NCI-H2107 (cell line): ENCODE measurements around the gene KHNYN.

Source experiments
- DNase-seq: peaks from one replicate; lab custom pipeline; 2025; lab: John Stamatoyannopoulos, UW

Gene KHNYN

GRCh38 chr14:24401810-24402702 is 27.7 kb upstream of the KHNYN start:
- DNase-seq, result no peak

DNA sequence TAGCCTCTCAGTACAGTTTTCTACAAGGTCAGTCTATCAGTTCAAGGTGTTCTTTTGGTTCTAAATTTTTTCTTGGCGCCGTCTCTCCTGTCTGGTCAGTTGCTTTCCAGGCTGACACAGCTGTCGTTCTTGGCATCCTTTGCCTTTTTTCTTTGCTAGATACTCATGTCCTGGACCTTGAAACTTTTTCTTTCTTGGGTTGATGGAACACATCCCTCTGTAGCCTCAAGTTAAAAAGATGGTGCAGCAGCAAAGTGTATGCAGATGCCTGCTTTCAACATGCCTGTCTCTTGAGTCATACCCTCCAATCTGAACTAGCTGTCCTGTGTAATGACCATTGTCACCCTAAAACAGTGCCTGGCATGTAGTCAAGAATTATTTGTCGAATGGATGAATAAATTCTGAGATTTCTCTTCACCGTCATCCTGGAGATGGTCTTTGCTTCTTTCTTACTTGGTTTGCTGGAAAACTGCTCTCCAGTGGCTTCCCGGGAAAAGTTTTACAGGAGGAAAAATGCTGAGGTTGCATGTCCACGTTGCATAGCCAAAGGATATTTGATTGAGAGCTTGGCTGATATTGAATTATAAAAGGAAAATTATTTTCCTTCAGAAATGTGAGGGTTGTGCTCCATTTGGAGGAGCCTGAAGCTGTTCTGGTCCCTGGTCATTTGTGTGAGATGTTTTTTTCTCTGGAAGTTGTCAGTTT is 26.3 kb upstream of the KHNYN start:
- DNase-seq, result no peak

DNA sequence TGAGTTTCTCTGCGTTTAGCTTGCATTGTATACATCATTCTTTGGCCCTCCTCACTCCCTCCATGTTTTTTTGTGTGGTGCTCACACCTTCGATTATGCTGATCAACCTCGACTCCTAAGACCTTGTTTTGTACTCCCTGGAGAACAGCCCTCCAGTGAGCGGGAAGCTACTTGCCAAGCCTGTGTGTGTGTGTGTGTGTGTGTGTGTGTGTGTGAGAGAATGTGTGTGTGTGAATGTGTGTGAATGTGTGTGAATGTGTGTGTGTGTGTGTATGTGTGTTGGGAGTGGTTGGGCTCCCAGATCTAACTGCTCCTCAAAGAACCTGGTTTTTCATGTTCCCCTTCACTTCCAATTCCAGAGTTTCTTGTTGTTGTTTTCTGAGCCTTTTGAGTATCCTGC is 24.9 kb upstream of the KHNYN start:
- no peak for DNase-seq

- DNase-seq, result no peak
These were observed 23.3 kb upstream of the KHNYN start for GRCh38 chr14:24406416-24406815.

DNA sequence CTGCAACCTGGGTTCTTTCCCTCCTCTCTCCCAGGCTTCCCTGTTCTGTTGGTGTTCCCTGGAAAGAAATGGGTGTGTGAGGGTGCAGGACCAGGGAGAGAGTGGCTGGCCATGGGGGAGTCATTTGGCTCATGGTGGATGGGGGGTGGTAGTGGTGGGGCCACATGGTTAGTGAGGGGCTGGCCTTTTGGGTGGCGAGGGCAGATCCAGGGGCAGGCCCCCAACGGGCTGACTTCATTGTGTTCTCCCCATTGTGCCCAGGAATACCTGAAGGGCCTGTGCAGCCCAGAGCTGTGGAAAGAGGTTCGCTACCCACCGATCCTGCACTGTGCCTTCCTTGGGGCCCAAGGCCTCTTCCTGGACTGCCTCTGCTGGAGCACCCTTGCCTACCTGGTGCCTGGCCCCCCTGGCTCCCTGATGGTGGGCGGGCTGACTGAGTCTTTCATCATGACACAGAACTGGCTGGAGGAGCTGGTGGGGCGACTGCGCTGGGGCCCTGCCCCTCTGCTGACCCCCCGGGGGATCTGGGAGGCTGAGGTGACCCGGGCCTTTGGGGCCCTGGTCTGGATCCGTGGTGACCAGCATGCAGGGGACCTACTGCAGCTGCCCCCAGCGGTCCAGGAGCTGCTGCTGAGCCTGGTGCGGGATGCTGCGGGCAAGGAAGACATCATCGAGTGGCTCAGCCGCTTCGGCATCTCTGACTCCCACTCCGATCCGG is 22.0 kb upstream of the KHNYN start:
- DNase-seq, result no peak

- DNase-seq, result no peak
These were observed 21.0 kb upstream of the KHNYN start for GRCh38 chr14:24408764-24409163.

GRCh38 chr14:24409192-24409591 is 20.6 kb upstream of the KHNYN start:
- DNase-seq, result no peak

DNA sequence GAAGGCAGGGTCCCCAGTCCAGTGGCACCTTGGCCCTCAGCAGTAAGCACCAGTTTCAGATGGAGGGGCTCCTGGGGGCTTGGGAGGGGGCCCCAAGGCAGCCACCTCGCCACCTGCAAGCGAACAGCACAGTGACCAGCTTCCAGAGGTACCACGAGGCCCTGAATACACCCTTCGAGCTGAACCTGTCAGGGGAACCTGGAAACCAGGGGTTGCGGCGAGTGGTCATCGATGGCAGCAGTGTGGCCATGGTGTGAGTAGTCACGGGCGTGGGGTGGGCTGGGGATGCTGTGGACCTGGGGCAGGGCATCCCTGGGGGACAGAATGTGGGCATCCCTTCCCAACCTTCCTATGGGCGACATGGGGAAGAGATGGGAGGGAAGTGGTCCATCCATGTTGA is 19.8 kb upstream of the KHNYN start:
- DNase-seq, result no peak

DNA sequence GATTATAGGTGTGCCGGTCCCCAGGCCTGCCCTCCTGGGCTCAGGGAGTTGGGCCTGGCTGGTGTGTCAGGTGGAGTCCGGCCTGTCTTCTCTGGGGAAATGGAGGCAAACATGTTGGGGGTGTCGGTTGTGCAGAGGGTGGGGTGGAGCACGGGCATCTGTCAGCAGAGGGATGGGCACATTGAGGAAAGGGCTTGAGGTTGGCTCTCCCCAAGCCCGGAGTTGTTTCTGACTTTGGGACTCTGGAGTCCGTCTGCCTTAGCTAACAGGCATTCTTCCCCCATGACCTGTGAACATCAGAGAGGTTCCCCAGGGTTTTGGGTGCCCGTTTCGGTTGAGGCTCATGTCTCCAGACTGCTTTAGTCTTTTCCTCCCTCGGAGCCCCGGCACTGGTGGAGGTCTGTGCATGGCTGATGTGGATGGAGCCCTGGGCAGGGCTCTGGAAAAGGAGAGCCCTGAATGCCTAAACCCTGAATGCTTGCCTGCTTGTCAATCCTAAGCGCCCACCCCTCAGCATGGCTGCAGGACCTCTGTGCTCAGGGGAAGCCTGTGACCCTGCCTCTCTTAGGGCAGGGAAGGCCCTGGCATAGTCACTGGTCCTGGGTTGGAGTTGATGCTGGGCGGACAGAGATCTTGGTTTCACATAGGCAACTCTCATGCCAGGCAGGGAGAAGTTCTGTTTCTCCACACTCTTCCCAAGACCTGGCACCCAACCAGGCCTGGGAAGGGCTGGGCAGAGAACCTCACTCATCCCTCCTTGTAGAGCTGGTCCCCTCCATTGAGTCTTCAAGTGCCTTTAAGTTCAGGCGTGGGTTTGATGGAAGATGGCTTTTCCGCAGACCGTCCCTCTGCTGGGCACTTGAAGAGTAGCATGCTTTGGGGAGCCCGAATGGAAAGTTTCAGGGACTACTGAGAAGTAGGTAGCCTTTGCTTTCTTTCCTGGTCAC is 18.0 kb upstream of the KHNYN start:
- no peak for DNase-seq

DNA sequence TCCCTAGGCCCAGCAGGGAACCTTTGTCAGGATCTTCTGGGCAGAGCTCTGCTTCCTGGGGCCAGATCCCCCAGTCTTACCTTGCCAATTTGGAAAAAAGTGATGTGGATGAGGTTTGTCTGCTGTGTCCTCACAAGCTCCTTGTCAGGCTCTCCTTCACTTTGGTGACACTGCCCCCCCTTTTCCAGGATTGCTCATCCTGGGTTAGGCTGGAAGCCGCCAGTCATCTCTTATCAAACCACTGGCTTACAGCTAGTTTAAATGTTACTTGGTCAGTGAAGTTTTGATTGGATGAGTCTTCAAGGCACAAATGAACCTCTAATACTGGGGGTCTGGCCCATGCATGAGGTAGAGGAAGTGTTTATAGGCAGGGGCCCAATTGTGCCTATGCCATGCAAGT is 15.7 kb upstream of the KHNYN start:
- DNase-seq, result no peak

DNA sequence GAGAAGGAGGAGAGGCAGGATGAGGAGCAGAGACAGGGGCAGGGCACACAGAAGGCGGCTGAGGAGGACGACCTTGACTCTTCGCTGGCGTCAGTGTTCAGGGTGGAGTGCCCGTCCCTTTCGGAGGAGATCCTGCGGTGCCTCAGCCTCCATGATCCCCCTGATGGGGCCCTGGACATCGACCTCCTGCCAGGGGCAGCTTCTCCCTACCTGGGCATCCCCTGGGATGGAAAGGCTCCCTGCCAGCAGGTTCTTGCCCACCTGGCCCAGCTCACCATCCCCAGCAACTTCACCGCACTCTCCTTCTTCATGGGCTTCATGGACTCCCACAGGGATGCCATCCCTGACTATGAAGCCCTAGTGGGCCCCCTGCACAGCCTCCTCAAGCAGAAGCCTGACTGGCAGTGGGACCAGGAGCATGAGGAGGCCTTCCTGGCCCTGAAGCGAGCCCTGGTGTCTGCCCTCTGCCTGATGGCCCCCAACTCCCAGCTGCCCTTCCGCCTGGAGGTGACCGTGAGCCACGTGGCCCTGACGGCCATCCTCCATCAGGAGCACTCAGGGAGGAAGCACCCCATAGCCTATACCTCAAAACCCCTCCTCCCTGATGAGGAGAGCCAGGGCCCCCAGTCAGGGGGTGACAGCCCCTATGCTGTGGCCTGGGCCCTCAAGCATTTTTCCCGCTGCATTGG is 14.9 kb upstream of the KHNYN start:
- DNase-seq, result no peak

DNA sequence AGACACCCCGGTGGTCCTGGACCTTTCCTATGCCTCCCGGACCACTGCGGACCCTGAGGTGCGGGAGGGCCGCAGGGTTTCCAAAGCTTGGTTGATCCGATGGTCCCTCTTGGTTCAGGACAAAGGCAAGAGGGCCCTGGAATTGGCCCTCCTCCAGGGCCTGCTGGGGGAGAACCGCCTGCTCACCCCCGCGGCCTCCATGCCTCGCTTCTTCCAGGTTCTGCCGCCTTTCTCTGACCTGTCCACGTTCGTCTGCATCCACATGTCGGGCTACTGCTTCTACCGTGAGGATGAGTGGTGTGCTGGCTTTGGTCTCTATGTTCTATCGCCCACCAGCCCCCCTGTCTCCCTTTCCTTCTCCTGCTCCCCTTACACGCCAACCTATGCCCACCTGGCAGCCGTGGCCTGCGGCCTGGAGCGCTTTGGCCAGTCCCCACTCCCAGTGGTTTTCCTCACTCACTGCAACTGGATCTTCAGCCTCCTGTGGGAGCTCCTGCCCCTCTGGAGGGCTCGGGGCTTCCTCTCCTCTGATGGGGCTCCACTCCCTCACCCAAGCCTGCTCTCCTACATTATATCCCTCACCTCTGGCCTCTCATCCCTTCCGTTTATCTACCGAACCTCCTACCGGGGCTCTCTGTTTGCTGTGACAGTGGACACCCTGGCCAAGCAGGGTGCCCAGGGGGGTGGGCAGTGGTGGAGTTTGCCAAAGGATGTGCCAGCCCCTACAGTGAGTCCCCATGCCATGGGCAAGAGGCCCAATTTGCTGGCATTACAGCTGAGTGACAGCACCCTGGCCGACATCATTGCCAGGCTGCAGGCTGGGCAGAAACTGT is 14.1 kb upstream of the KHNYN start:
- no peak for DNase-seq

DNA sequence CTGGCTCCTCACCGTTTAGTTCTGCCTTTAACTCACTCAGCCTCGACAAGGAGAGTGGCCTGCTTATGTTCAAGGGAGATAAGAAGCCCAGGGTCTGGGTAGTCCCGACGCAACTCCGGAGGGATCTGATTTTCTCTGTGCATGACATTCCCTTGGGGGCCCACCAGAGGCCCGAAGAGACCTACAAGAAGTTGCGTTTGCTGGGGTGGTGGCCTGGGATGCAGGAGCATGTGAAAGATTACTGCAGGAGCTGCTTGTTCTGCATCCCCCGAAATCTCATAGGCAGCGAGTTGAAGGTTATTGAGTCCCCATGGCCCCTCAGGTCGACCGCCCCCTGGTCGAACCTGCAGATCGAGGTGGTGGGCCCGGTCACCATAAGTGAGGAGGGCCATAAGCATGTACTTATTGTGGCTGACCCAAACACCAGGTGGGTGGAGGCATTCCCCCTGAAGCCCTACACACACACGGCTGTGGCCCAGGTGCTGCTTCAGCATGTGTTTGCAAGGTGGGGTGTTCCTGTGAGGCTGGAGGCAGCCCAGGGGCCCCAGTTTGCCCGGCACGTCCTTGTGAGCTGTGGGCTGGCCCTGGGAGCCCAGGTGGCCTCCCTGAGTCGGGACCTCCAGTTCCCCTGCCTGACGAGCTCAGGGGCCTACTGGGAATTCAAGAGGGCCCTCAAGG is 13.4 kb upstream of the KHNYN start:
- no peak for DNase-seq

- DNase-seq, result no peak
These were observed 12.7 kb upstream of the KHNYN start for GRCh38 chr14:24416932-24417619.

DNA sequence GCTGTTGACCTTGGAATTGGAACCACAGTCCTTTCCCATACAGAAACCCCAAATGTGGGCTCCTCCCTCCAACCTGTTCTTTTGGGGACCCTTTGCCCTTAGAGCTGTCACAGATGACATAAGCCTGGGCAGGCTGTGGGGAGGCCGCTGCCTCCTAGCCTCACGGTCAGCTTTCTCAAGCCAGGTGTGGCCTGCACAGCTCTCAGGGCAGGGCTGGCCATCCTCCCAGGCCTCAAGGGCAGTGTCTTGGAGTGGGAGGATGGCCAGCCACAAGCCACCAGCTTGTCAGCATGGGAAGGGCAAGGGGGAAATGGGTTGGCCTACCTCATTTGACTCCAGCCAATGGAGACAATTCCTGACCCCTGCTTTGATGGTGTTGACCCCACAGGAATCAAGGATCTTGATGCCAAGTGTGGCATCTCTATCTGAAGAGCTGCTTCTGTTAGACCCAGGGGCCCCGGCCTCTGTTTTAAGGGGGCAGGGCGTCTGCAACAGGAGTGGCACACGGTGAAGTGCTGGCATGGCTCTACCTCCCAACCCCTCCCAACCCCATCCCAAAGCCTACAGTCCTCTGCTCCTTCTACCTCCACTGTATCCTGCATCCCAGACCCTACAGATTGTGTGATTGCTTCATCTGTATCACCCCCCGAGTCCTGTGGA is 11.8 kb upstream of the KHNYN start:
- no peak for DNase-seq

GRCh38 chr14:24418492-24418873 is 11.3 kb upstream of the KHNYN start:
- no peak for DNase-seq

DNA sequence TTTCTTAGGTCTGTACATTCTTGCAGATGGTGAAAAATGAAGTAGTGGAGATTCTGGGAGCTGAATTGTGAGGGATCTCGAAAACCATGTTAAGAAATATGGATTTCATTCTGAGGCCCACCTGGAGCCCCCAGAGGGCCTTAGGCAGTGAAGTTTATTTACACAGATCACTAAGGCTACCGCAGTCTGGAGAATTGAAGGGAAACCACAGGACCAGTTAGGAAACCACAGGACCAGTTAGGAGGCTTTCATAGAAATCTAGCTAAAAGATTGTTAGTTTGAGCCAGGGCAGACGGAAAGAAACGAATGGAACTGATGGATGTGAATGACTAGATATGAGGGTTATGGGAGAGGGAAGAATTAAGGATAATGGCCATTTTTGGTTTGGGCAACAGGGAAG is 7.5 kb upstream of the KHNYN start:
- DNase-seq, result no peak
